ENCODE measurements around the gene SYF2.

GRCh38 chr1:25208092-25208491 lies 24.2 kb downstream of the SYF2 start:
- TF ChIP-seq POLR2A (IDR thresholded peaks at IDR 0.05) (no peak), CTCF (IDR thresholded peaks at IDR 0.05) (no peak), POLR2AphosphoS5 (IDR thresholded peaks at IDR 0.05) (no peak)
